CD4-positive, alpha-beta T cell treated with Interleukin-6 for 4 hours (primary cell): ENCODE data around the gene DMD.

Experiments used
- DNase-seq: peaks from one replicate; pipeline ENCODE4 v3.0.0-alpha.2; 2020; ENCODE audit warnings: mixed read lengths

DMD gene

DNA sequence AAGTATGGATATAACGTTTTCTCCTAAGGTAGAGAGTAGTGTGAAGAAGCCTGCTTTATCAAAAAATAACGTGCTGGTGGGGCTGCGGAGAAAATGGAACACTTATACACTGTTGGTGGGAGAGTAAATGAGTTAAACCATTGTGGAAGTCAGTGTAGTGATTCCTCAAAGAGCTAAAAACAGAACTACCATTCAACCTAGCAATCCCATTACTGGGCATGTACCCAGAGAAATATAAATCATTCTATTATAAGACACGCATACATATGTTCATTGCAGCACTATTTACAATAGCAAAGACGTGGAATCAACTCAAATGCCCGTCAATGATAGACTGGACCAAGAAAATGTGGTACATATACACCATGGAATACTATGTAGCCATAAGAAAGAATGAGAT is 196.4 kb downstream of the DMD start:
- DNase-seq: no peak

DNA sequence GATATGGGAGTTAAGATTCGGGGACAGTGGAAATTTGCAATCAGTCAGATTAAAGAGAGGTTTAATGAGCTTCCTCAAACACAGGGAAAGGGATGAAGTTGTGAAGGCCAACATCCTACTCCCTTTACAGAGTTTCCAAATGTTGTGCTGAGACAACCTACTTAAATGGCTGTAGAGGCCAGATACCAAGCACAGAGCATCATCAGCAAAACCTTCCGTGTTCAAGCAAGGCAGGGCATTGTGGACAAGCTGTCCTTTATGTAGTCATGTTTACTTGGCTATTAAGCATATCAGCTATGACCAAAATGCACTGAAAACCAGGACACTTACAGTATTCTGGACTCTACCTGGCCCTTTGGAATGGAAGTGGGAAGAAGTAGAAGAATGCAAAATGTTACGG is 197.3 kb downstream of the DMD start:
- DNase-seq: no peak

DNA sequence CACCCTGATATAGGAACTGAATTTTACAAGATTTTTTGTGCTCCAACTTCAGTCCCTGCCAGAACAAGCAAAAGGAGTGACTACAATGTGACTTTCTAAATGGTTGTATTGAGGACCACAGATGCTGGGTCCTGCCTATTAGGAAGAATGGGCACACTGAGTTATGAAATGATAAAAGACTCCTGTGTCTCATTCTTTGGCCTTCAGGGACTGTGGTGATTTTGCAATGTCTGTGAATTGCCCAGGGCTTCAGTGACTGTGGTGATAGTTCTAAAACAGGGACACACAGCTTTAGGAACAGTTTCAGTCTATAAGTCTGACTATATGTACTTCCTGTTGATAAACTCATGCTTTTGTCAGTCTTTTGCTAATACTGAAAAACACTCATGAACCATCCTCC is 210.2 kb downstream of the DMD start:
- DNase-seq: no peak

DNA sequence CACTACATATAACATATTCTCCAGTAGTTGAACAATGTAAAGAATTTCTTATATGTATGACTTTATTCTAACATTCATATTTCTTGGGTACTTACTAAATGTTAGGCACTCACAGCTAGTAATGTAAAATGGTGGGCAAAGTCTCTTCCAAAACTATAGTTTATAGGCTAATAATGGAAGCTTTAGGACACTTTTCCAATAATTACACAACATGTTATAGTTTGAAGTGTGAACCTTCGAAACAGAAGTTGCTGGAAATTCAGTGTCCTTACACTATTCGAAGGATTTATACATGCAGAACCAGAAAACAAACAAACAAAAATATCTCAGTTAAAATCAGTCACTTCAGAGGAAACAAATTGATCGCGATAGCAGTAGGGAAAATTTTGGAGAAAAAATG is 212.6 kb downstream of the DMD start:
- DNase-seq: no peak

DNA sequence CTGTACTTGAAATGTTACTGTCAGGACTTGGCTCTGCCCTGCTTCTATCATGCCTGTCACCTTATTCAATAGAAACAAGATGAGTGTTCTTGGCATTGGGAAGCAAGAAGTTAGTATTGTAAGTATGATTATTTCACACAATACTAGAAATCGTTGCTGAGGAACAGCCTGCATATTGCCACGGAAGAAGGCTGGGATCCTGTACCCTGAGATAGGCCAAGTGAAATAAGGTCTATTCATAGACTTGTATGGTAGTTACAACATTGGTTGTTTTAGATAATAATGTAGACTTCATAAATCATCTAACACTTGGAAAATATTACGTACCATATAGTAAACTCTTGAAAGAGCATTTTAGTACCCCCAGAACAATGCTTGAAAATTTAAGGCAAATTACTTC is 215.9 kb downstream of the DMD start:
- no peak for DNase-seq

- no peak for DNase-seq
These were observed 224.2 kb downstream of the DMD start for GRCh38 chrX:32987142-32987541.

- DNase-seq: no peak
These were observed 225.8 kb downstream of the DMD start for GRCh38 chrX:32985544-32985943.

DNA sequence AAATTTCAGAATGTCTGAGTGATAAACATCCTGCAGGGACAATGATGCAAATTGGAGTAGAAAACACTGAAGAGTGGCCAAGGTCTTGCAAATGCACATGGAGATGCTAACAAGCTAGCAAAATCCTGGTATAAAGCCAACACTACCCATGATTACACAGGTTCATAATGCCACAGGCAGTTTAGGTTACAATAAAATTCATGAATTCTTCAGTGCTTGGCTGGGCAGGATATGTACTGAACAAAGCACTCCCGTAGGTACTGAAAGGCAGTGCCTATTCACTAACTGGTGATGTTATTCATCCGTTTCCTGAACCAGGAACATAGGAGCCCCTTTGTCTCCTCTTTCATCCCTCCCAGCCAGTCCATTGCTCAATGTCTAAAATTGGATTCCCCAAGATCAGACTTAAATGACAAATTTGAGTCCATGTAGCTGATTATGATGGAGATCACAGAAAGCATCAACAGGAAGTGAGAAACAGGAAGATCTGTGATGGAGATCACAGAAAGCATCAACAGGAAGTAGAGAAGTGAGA is 244.5 kb downstream of the DMD start:
- DNase-seq: no peak

DNA sequence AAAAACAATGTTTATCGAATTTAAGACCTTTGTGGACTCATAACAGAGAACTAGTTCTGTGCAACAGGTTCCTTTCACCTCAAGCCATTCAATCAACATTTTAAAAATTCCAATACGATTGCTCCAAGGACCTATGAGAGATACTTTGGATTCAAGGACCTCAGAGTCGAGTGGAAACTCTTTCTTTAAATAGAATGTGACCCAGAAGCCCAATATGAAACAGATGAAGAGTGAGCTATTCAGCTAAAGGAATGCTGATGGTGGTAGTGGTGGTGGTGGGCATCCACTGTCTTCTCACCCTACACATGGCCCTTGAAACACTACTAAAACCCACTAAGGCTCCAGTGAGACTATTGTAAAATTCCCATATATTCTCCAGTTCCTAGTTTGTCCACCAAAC is 257.2 kb downstream of the DMD start:
- no peak for DNase-seq

GRCh38 chrX:32948130-32948529 is 263.2 kb downstream of the DMD start:
- DNase-seq: no peak

- DNase-seq: no peak
These were observed 274.3 kb downstream of the DMD start for GRCh38 chrX:32937043-32937442.

DNA sequence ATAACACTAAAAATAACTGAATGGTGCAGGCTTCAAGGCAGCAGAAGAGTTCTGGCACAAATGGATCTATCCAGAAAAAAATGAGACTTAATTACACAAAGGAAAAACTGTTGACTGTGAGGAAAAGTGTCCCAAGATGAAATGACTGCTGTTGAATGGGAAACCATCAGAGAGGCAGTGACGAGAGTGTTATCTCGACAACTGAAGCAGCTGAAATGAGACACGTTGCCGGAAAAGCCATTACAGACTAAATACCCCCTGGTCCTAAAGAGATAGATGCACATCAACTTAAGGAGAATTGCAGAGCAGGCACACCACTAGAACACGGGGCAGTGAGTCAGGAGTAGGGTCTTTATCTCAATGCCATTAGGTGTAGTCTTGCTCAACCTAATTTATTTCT is 277.8 kb downstream of the DMD start:
- no peak for DNase-seq

GRCh38 chrX:32929040-32929439 is 282.3 kb downstream of the DMD start:
- DNase-seq: no peak

- DNase-seq: no peak
These were observed 315.3 kb downstream of the DMD start for GRCh38 chrX:32896088-32896487.

- no peak for DNase-seq
These were observed 316.7 kb downstream of the DMD start for GRCh38 chrX:32894679-32895078.

DNA sequence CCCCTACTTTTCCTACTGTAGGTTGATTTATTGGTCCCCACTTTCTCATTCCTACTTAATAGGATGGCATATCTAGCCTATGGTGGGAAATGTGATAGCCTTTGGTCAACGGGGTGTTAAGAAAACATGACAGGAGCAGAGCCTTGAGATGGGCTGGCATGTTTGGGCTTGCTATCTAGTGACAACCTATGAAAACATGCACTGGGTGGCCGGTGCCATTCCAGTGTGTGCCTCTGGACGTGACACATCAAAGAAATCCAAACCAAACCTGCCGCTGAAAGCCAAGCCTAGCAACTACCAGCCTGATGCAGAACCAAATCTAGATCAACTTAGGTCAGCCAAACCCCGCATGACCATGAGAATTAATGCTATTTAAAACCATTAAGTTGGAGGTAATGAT is 317.6 kb downstream of the DMD start:
- no peak for DNase-seq

GRCh38 chrX:32877592-32877991 is 333.8 kb downstream of the DMD start:
- no peak for DNase-seq

- no peak for DNase-seq
These were observed 336.5 kb downstream of the DMD start for GRCh38 chrX:32874839-32875238.

GRCh38 chrX:32873786-32874185 is 337.6 kb downstream of the DMD start:
- no peak for DNase-seq

DNA sequence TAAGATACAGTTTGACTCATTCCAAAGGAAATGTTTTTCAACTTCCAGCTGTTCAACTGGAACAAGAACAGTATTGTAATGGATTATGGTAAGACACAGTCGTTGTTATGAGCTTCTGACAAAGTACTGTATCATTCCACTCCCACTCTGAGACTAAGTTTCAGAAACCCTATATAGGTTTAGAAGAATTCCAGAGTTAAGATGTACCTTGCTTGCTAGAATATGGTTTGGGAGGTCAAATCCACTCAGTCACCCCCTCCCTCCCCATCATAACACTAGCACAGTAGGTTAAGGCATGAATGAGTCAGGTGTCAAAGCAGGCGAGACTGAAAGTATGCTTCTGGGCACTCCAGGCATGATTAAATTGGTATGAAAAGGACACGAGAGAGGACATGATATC is 339.7 kb downstream of the DMD start:
- no peak for DNase-seq

DNA sequence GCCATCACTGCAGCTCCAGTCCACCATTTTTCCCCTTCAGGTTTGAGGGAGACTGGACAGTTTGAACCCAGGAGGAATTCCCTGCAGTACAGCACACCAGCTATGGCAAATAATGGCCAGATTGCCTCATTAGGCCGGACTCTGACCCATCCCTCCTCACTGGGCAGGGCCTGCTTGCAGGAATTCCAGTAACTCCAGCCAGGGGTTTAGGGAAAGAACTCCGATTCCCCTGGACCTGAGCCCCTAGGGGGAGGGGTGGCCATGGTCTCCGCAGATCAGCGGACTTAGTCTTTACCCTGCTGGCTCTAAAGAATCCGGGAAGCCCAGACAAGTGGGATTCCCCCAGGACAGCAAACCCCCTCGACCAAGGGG is 342.8 kb downstream of the DMD start:
- no peak for DNase-seq

DNA sequence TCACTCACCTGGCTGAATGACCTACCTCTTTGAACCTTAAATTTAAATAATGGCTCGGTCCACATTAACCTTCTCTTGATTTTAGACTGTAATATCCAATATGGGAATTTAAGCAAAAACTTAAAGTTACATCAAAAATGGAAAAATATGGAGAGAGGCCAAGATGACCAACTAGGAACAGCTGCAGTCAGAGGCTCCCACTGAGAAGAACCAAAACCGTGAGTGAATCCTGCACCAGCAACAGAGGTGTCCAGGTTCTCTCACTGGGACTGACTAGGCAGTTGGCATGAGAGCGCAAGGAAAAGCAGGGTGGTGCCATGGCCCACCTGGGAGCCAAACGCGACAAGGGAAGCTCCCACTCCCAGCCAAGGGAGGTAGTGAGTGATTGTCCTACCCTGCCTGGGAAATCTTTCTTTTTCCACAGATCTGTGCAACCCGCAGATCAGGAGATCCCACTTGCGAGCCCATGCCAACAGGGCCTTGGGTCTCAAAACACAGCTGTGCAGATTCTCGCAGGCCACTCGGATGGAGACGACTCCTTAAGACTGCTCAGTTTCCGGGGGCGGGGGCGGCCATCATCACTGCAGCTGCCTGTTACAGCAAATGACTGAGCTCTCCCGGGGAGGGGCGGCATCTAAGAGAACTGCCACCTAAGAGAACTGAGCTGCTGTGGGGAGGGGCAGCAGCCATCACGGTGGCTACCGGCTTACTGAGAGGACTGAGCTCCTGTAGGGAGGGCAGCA is 343.4 kb downstream of the DMD start:
- no peak for DNase-seq

DNA sequence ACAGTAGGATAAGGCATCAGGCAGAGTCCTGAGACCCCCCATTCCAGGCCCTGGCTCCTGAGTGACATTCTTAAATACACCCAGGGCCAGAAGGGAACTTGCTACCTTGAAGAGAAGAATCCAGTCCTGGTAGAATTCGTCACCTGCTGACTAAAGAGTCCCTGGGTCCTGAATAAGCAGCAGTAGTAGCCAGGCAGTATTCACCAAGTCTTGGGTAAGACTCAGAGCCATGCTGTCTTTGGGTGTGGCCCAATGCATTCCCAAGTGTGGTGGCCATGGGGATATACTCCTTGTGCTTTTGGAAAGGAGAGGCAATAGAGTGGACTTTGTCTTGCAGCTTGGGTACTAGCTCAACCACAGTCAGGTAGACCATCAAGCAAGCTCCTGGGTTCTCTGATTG is 359.1 kb downstream of the DMD start:
- DNase-seq: no peak

GRCh38 chrX:32851556-32851955 is 359.8 kb downstream of the DMD start:
- DNase-seq: no peak

- no peak for DNase-seq
These were observed 363.4 kb downstream of the DMD start for GRCh38 chrX:32847921-32848320.
